Prostate gland (tissue), 2 donors: ENCODE results near the gene BICRA. TPM values are rescaled to one million over a fixed set of nuclear protein-coding genes. Genes with fewer than 3 reads are reported as not detected.
A peak's percentile ranks its signal among the peaks of the same experiment; 100 is the strongest.
"Not testable (repeated sequence)": the region's sequence is repeated elsewhere in the genome, so short reads cannot be mapped to it uniquely, and the experiment has no call there.

Experiments
- DNase-seq: peaks from one replicate; pipeline ENCODE4 v3.0.0-alpha.2; 2019; ENCODE audit warnings: low spot score
- H3K27ac ChIP-seq, 2 donors: fragments of 200-600 bp; sonication (generic); 2 replicates each; pipeline ENCODE4 v1.5.1; 2017 to 2019
- H3K27me3 ChIP-seq: fragments of 200-600 bp; sonication (generic); replicated peaks from 2 replicates; pipeline ENCODE4 v1.5.1; 2019; ENCODE audit not compliant: insufficient read depth
- H3K36me3 ChIP-seq, 2 donors: fragments of 200-600 bp; sonication (generic); 1 replicate in 1 of 2; 2 replicates in 1 of 2; pipeline versions ENCODE4 v1.5.1 to v1.8.1; 2017 to 2019
- H3K4me1 ChIP-seq: fragments of 200-600 bp; sonication (generic); replicated peaks from 2 replicates; pipeline ENCODE4 v1.5.1; 2019
- H3K4me3 ChIP-seq, 2 donors: fragments of 200-600 bp; sonication (generic); 2 replicates each; pipeline ENCODE4 v1.5.1; 2017 to 2019
- H3K9me3 ChIP-seq: fragments of 200-600 bp; sonication (generic); 2 replicates; pipeline ENCODE4 v1.5.1; 2017
- CTCF ChIP-seq, 4 experiments: fragments of 200-600 bp in 2 of 4; fragments of 450-650 bp in 2 of 4; sonication (generic) in 2 of 4; IDR thresholded peaks; 1 replicate in 3 of 4; 2 replicates in 1 of 4; pipeline ENCODE4 v1.5.1; 2016 to 2019; ENCODE audit warnings: antibody characterized with exemption in 4 of 4, mild to moderate bottlenecking in 2 of 4, moderate library complexity in 2 of 4
- POLR2A ChIP-seq: fragments of 450-650 bp; IDR thresholded peaks from one replicate; pipeline ENCODE4 v1.6.1; 2016; ENCODE audit warnings: antibody characterized with exemption, mild to moderate bottlenecking
- POLR2AphosphoS5 ChIP-seq: sonication (generic); formaldehyde crosslinking; IDR thresholded peaks from one replicate; pipeline ENCODE4 v1.6.1; 2017; ENCODE audit warnings: antibody characterized with exemption
- WGBS: methylation state at CpG from one replicate; pipeline ENCODE4 v1.1.5; 2018; 5-methylcytosine and 5-hydroxymethylcytosine counted together
- intact Hi-C: fragments of 100-400 bp; cut with DNase I; formaldehyde crosslinking; loops from one replicate; pipeline ENCODE4 v1.14.2; 2022
- total RNA-seq, 2 donors: library from RNA; depleted of rRNA; stranded (reverse); fragments of >200 nt; gene quantifications; one replicate each; pipeline ENCODE4 v1.1.0, GENCODE V29; 2016

Gene BICRA
- total RNA-seq, 2 donors from 2014 or later = 19.4 to 25.3 TPM

GRCh38 chr19:47595944-47596343 is 13.0 kb upstream of the BICRA start:
- no peak for DNase-seq
- Histone ChIP-seq H3K36me3 (no peaks in the 10 kb centered on the region), H3K27me3 (no peaks in the 10 kb centered on the region), H3K9me3 (no peaks in the 10 kb centered on the region), H3K4me3 (no peak overlapping the region), H3K27ac (no peak overlapping the region), H3K4me1 (peaks cover 3% of the 10 kb centered on the region)
- TF ChIP-seq POLR2A (no peak), POLR2AphosphoS5 (no peak), CTCF (IDR thresholded peaks at IDR 0.05) (no peak)
- whole genome bisulfite sequencing = 86% methylated on average over 6 of the region's 6 CpGs
- intact Hi-C loops = loop anchor here (10.0 kb wide), 1 partner anchor 161 kb away; no protein-coding TSS in a partner anchor

- peaks cover 3% of the 10 kb centered on the region for H3K4me1 ChIP-seq
- H3K4me3 ChIP-seq = peak overlapping the region; percentile 4 to 6
- H3K36me3 ChIP-seq = no peaks in the 10 kb centered on the region
- peak overlapping the region; percentile 69 to 84 for H3K27ac ChIP-seq
- H3K9me3 ChIP-seq = no peaks in the 10 kb centered on the region
- 15% methylated on average over 21 of the region's 21 CpGs for WGBS
- TF ChIP-seq POLR2AphosphoS5 (peak; percentile 73), POLR2A (peak; percentile 14), CTCF (IDR thresholded peaks at IDR 0.05) (no peak)
- intact Hi-C loops = loop anchor here (1.0 to 10.0 kb wide), 2 partner anchors 83 to 164 kb away; partner anchors contain the start of gene NAPA
- no peaks in the 10 kb centered on the region for H3K27me3 ChIP-seq
- DNase-seq = peak; percentile 25
Observed at GRCh38 chr19:47598407-47599349, 10.3 kb upstream of the BICRA start.

GRCh38 chr19:47599671-47600245 is 9.2 kb upstream of the BICRA start:
- WGBS = 37% methylated on average over 25 of the region's 25 CpGs
- H3K4me3 ChIP-seq = peak overlapping the region; percentile 22 to 57
- H3K27ac ChIP-seq = peak overlapping the region; percentile 69 to 84
- not testable (repeated sequence) for H3K27me3 ChIP-seq, H3K9me3 ChIP-seq, DNase-seq, H3K4me1 ChIP-seq, H3K36me3 ChIP-seq
- intact Hi-C loops = loop anchor here (10.0 kb wide), 2 partner anchors 165 to 185 kb away; no protein-coding TSS in a partner anchor

- peak; percentile 99 for DNase-seq
- Histone ChIP-seq H3K9me3 (no peaks in the 10 kb centered on the region), H3K27me3 (no peaks in the 10 kb centered on the region), H3K4me3 (peak overlapping the region; percentile 38 to 57), H3K4me1 (peaks cover 3% of the 10 kb centered on the region), H3K36me3 (no peaks in the 10 kb centered on the region), H3K27ac (peak overlapping the region; percentile 84 to 92)
- TF ChIP-seq CTCF (IDR thresholded peaks at IDR 0.05) (peak in 1 of 4 experiments; percentile 44), POLR2AphosphoS5 (peak; percentile 98), POLR2A (peak; percentile 96)
- intact Hi-C loops = loop anchor here (10.0 kb wide), 1 partner anchor 184 kb away; no protein-coding TSS in a partner anchor
- 4% methylated on average over 77 of the region's 77 CpGs for WGBS
Observed at GRCh38 chr19:47600246-47601179, 8.4 kb upstream of the BICRA start.
